GM13977 (cell line): ENCODE data around the gene PLEKHA6.
"Not testable (repeated sequence)": the region's sequence is repeated elsewhere in the genome, so short reads cannot be mapped to it uniquely, and the experiment has no call there.

ENCODE experiments used
- DNase-seq: peaks from one replicate; pipeline ENCODE4 v3.0.0; 2012; ENCODE audit warnings: low spot score
- in situ Hi-C: fragments of 300-500 bp; cut with MboI; formaldehyde crosslinking; loops from one replicate; pipeline ENCODE4 v1.12.0; 2022; ENCODE audit warnings: low sequenced_read_pairs, low pct_unique_long_range_greater_than_20kb, mixed read lengths, inconsistent platforms; ENCODE audit not compliant: unreplicated experiment
- TF ChIP-seq, protein P1 (sequence below): IDR thresholded peaks from 2 replicates; pipeline ENCODE4 v1.5.1; 2012; ENCODE audit warnings: mild to moderate bottlenecking, control low read depth; ENCODE audit not compliant: insufficient read depth; ENCODE audit errors: extremely low read depth, missing control alignments

PLEKHA6 gene

DNA sequence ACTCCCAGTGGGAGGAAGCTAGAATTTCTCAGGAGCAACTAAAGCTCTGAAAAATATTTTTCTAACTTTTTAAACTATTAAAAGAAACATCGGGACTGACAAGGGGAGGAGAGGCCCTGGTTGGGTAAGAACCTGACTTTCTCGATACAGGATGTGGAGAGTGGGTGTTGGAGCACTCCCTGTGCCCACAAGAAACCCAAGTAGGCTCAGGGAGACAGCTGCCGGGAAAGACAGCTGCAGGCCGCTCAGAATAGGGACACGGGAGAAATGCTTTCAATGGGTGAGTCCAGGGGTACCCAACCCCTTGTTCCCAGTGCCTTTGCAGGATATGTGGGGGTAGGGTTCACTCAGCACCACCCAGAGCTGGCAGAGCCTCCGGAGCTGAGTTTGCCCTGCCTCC lies 43.6 kb downstream of the PLEKHA6 start:
- TF ChIP-seq, protein P1, sequence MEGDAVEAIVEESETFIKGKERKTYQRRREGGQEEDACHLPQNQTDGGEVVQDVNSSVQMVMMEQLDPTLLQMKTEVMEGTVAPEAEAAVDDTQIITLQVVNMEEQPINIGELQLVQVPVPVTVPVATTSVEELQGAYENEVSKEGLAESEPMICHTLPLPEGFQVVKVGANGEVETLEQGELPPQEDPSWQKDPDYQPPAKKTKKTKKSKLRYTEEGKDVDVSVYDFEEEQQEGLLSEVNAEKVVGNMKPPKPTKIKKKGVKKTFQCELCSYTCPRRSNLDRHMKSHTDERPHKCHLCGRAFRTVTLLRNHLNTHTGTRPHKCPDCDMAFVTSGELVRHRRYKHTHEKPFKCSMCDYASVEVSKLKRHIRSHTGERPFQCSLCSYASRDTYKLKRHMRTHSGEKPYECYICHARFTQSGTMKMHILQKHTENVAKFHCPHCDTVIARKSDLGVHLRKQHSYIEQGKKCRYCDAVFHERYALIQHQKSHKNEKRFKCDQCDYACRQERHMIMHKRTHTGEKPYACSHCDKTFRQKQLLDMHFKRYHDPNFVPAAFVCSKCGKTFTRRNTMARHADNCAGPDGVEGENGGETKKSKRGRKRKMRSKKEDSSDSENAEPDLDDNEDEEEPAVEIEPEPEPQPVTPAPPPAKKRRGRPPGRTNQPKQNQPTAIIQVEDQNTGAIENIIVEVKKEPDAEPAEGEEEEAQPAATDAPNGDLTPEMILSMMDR: no peak
- in situ Hi-C loops: no loop called here
- no peak for DNase-seq

DNA sequence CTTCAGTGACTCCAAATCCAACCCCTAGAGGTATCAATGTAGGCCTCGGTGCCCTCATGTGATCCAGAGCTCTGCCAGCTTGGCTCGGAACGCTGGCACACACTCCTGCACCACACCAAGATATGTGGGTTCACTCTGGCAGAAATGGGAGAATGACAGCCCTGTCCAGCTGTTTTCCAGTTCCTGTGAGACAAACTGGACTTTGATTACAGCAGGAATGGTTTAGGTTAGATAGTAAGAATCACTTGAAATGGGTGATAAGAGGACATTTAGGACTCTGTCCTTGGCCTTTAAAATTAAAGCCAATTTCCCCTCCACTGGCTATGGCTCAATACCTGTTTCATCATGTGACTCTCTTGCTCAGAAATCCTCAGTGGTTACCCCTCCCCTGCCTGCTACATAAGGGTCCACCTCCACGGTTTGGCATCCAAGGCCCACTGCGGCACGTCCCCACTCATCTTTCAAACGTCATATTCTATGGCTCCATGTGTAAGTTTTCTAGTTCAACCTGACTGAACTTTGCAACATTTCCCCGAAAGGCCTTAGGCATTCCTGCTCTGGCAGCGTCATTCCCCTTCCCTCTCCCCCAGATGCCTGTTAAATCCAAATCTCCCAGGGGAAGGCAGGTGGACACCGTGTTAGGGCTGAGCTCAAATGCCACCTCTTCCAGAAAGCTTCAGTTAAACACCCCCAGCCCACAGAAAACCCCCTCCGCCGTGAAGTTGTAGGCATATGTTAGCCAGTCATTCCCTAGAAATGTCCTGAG lies 44.7 kb downstream of the PLEKHA6 start:
- in situ Hi-C loops: no loop called here
- no peak for DNase-seq

DNA sequence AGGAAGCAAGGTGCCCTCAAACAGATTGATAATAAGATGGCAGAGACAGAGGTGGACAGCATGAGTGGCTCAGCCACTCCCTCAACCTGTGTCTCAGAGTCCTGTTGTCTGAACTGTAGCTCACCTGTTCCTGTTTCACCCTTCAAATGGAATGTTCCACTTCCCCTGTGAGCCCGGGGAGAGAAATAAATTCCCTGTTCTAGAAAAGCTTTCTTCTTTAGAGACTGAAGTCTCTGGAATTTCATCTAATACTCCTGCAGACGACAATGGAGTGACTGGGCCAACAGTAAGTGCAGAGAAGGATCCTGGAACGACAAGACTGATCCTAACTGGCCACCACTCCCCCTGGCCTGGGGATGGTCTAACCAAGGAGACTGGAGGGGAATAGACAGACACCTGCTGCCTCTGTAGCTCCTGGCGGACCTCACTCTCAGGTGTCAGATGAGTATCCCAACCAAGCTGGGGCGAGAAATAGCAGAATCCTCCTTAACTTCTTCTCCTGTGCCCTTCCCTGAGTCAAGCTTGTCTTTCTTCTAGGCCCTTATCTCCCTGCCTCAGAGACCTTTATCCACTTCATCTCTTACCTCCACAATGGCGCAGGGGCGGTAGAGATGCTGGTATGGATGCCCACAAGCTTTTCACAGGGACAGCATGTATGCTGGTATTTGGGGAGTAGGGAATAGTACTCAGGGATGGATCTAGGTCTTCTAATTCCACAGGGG lies 45.4 kb downstream of the PLEKHA6 start:
- TF ChIP-seq, protein P1: no peak
- in situ Hi-C loops: no loop called here
- no peak for DNase-seq

More for the DNA sequence above, 44.7 kb downstream of the PLEKHA6 start:
- TF ChIP-seq, protein P1: no peak

DNA sequence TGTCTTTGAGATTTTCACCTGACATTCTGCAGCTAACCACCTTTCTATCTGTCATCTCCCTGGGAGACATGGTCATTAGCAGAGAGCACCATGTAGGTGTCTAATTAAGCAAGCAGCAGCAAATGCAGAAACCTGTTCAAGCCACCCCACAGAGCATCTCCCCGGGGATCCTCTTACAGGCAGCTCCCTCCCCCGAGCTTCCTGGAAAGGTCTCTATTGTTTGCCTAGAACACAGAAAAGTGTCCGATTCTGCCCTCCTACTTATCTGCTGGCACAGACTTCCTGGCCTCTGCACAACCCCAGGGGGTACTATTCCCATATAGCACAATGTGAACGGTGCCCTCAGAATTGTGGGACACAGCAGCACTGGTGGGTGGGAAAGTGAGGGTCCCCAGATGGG lies 46.1 kb downstream of the PLEKHA6 start:
- TF ChIP-seq, protein P1: no peak
- DNase-seq: no peak
- in situ Hi-C loops: no loop called here

DNA sequence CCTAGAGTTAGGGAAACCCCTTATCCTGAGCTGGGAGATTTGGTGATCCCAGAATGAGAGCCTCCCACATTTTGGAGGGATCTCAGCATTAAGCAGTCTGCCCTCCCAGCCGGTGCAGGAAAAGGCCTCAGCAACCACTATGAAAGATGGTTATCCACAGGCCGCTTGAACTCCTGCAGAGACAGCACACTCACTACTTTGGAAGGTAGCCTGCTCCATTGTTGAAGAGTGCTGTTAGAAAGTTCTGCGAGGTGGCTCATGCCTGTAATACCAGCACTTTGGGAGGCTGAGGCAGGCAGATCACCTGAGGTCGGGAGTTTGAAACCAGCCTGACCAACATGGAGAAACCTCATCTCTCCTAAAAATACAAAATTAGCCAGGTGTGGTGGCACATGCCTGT lies 48.8 kb downstream of the PLEKHA6 start:
- DNase-seq, in situ Hi-C loops: not testable (repeated sequence)

DNA sequence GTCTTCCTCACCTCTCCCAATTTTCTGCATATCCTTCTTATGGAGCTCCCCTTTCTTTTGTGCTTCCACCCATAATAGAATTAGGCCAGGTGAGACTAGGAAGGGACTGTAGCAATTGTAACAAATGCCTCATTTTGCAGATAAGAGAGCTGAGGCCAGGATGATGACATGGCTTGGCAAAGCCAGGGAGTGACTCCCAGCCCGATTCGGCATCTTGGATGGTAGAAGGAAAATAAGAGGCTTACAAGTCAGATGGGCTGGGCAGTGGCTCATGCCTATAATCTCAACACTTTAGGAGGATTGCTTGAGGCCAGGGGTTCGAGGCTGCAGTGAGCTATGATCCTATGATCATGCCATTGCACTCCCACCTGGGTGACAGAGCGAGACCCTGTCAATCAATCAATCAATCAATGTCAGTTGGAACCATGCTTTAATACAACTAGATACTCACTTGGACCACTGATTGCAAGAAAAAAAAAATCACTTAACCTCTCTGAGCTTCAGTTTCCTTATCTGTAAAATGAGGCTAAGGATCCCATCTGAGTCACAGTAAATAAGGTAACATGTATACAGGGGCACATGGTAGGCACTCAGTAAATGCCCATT lies 51.6 kb downstream of the PLEKHA6 start:
- in situ Hi-C loops: no loop called here
- TF ChIP-seq, protein P1: no peak
- no peak for DNase-seq
